ENCODE measurements around the gene FHDC1.

- TF ChIP-seq NBN (IDR thresholded peaks at IDR 0.05), result no peak
- TF ChIP-seq KDM1A (IDR thresholded peaks at IDR 0.05; ENCODE audit: borderline replicate concordance), result no peak
- no peak for TF ChIP-seq CTCF (IDR thresholded peaks at IDR 0.05 in 2 of 3, conservative IDR thresholded peaks at IDR 0.05 in 1 of 3; ENCODE audit: control insufficient read depth in 2 of 3, extremely low read depth in 1 of 3, insufficient read depth in 1 of 3, low read depth in 3 of 3, low read length in 3 of 3)
- no peak for TF ChIP-seq CEBPZ (IDR thresholded peaks at IDR 0.05; ENCODE audit: low read depth, low read length)
- no peak for TF ChIP-seq MAX (IDR thresholded peaks at IDR 0.05; ENCODE audit: low read depth, low read length)
- TF ChIP-seq EZH2 (IDR thresholded peaks at IDR 0.05; ENCODE audit: borderline replicate concordance, control insufficient read depth, low read depth, low read length), result no peak
These were observed 40.2 kb downstream of the FHDC1 start for GRCh38 chr4:152976212-152976761.
